HG03520 (cell line): ENCODE data around the gene COA5.
"Not testable (repeated sequence)": the region's sequence is repeated elsewhere in the genome, so short reads cannot be mapped to it uniquely, and the experiment has no call there.

Source experiments
- ATAC-seq: cut with Tn5 transposase; IDR thresholded peaks from one replicate; pipeline ENCODE4 v1.9.1; 2021; ENCODE audit warnings: mild to moderate bottlenecking, moderate library complexity; ENCODE audit not compliant: unreplicated experiment

COA5 gene

DNA sequence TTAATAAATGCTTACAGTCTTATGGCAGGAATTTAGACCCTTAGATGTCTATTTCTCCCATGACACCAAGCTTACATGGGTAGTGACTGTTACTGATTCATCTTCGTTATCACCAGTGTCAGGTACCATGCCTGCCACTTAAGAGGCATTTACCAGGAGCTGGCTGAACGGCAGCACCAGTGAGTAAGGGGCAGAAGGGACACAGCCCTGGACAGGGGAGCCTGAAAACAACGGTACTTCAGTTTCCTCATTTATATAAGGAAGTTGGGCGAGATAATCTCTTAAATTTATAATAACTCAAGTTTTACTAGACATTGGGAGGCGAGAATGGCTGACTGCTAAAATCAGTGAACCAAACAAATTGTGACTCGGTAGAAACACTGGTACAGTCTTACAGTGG lies 1.2 kb downstream of the COA5 start:
- no peak for ATAC-seq

GRCh38 chr2:98606431-98606830 lies 1.9 kb downstream of the COA5 start:
- no peak for ATAC-seq

DNA sequence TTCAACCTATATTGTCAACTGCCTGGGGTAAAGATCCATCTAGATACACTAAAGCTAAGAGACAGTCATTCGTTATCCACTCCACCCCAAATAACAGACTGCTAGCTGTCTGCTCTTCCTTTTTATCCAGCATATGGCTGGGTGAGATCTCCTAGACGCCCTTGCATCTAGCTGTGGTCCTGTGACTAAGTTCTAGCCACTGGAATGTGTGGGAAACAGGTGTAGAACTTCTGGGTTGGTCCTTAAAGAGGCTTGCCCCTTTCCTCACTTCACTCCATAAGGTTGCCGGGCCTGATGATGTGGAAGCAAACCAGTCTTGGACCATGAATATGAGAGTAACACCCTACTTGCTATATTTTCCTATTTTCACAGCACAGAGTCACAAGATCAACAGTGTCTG lies 3.2 kb downstream of the COA5 start:
- ATAC-seq, result no peak

GRCh38 chr2:98604547-98604946 lies 3.8 kb downstream of the COA5 start:
- no peak for ATAC-seq

GRCh38 chr2:98601532-98602132 lies 6.7 kb downstream of the COA5 start:
- ATAC-seq, result no peak

GRCh38 chr2:98598781-98599428 lies 9.4 kb downstream of the COA5 start:
- ATAC-seq, result no peak

DNA sequence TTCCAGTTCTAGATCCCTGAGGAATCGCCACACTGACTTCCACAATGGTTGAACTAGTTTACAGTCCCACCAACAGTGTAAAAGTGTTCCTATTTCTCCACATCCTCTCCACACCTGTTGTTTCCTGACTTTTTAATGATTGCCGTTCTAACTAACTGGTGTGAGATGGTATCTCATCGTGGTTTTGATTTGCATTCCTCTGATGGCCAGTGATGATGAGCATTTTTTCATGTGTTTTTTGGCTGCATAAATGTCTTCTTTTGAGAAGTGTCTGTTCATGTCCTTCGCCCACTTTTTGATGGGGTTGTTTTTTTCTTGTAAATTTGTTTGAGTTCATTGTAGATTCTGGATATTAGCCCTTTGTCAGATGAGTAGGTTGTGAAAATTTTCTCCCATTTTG lies 13.6 kb downstream of the COA5 start:
- ATAC-seq, result not testable (repeated sequence)

- ATAC-seq, result no peak
Observed at GRCh38 chr2:98592565-98592964, 15.7 kb downstream of the COA5 start.

GRCh38 chr2:98589489-98589888 lies 18.8 kb downstream of the COA5 start:
- ATAC-seq, result no peak

DNA sequence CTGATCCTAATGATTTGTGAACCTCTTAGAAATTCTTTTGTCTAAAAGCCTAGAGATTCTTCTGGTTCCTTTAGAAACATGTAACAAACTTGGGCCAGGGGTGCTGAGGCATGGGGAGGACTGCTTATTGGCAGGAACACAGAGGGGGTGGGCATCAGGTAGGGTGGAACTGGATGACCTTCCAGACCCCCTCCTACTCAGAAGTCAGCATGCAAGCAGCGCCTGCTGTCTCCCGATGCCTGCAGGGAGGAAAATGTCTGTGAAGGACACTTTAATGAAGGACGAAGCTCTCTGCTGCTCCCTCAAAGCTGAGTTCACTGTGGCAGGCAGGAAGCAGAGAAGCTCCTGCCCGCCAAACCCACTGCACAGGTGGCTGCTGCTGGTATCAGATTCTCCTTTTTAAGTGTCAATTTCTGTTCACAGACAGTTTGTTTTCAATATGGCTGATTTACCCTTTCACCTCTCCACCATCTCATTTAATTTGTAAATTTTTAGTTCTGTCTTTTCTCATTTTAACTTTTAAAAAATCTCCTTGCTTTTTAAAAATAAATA lies 19.4 kb downstream of the COA5 start:
- no peak for ATAC-seq

- ATAC-seq, result no peak
Observed at GRCh38 chr2:98586551-98587140, 21.7 kb downstream of the COA5 start.

GRCh38 chr2:98585386-98585785 lies 22.9 kb downstream of the COA5 start:
- ATAC-seq, result no peak

DNA sequence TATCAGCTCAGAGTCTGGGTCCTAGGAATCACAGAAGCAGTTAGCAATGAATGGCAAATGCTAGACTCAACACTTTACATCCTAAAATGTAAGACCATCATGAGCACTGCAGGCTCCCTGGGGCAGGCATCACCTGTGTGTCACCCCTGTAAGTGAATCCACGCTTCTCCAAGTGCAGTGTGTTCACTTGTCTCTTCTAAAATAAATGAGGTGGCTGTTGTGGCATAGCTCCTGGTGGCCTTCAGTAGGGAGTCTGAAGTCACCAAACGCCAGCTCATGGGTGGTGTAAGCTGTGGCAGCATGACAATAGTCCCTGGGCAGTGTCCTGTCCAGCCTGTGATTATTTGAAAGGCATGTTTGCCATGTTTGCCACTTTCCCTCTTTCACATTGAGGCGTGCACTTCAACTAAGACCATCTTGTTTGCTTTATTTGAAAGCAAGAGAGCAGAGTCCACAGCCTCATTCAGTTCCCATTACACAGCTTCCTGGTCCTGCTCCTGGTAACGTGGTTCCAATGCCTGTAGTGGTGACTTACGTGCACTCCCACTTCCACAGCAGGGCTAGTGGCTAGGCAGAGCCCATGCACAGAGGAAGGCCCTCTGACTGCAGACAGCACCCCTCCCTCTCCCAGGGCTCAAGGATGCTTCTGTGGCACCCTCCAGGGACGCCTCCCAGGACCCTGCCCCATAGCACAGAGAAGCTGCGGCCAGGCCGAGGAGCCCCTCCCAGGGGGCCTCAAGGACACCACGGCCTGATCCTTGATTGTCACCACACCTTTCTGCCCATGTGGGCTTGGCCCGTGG lies 24.3 kb downstream of the COA5 start:
- ATAC-seq, result no peak

GRCh38 chr2:98583276-98583675 lies 25.0 kb downstream of the COA5 start:
- ATAC-seq, result no peak

DNA sequence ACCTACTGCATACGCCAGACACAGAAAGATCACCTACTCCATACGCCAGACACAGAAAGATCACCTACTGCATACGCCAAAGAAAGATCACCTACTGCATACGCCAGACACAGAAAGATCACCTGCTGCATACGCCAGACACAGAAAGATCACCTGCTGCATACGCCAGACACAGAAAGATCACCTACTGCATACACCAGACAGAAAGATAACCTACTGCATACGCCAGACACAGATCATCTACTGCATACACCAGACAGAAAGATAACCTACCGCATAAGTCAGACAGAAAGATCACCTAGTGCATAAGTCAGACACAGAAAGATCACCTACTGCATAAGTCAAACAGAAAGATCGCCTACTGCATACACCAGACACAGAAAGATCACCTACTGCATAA lies 25.8 kb downstream of the COA5 start:
- no peak for ATAC-seq

DNA sequence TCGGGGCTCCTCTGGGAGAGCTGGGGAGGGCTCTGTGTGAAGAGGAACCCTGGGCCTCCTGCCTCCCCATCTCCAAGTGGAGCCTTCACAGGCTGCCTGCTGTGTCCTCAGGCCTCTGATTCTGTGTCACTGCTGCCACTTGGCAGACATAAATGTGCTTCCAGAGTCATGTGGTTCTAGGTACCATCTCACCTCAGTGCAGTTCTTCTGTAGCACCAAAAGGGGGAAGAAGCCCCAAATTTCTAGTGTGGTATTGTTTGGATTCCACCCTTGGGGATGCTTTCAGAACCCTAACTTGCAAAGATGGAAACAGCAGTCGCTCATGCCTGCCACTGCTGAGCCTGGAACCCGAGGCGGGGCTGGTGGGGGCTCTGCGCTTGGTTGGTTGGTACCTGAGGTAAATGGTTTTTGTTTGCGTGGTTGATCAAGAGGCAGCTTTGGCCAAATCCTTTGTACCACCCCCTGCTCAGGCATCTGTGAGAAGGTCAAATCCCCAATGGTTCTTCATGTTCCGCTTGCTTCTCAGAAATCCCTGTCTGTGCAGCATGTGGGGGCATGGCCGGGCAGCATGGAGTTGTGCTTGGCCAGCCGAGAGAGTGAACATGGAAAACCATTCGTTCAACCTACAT lies 27.5 kb downstream of the COA5 start:
- no peak for ATAC-seq

DNA sequence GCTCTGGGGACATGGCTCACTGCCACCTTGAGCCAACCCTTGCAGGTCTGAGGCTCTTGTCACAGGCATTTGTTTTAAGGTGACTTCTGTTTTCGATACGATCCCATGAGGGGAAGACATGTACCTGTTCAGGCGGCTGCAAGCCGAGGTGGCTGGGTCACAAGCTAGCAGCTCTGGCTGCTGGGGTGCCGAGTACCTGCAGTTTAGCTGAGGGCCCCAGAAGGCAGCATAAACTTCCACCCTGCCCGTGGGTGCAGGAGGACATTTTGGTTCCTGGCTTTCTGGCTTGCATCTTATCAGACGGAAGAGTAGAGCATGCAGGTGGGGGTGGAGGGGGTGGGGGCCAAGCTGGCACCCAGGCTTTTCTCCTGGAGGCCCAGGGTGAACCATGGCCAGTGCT lies 28.4 kb downstream of the COA5 start:
- ATAC-seq, result no peak

GRCh38 chr2:98578231-98578630 lies 30.1 kb downstream of the COA5 start:
- ATAC-seq, result no peak

DNA sequence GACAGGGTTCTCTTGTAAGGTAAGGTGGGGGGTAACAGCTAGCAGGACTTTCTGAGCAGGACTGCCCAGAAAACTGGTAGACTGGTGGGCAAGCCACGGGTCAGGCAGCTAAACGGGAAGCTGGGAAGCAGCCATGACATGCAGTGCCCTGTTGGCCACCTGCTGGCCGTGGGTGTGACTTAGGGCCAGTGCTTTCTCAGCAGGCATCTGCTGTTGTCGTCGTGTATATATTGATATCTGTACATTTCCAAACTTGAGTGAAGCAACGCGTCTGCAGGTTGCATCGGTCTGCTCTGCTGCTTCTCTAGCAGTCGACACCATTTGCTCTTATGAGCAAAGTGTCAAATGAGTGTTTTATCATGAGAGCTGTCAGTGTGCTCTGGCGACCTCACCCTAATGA lies 31.0 kb downstream of the COA5 start:
- no peak for ATAC-seq

DNA sequence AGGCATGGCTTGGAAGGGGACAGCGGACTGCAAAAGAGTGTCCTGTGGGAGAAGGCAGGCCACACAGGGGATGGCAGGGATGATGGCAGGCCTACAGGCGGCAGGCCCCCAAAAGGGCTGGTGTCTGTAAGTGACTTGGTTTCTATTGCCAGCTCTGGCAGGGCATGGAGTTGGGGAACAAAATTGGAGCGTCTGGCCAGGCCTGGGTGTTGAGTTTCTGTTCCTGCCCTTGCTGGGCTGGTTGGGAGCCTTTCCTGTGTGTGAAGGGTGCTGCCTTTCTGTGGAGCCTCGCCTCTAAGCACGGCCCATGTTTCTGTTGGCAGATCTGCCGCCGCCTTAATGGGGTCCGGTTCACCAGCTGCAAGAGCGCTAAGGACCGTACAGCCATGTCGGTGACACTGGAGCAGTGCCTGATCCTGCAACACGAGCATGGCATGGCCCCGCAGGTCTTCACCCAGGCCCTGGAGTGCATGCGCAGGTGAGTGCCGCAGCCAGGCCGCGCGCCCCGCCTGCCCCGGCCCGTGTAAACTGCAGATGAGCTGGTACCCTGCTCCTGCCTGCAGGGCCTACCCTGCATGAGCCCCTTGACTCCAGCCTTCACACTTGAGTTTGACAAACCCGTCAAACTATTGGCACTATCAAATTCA lies 31.5 kb downstream of the COA5 start:
- no peak for ATAC-seq

DNA sequence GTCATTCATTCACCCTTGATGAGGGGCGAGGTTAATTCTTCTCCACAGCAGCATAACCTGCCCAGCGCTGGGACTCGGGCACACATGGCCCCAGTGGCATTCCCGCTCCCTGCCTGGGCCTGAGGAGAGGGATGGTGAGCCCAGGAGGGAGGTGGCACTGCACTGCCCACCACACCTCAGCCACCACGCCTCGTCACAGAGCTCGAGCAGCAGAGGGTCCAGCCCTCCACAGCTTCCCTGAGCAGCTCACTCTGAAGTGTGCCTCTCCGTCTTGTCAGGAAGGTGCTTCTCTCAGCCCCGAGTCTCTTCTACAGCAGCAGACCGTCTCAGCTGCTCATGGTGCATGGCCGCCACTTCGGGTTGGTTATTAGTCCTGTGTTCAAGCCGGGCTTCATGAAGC lies 34.9 kb downstream of the COA5 start:
- no peak for ATAC-seq
